Neural cell (in vitro differentiated cells): Measurements from ENCODE around the gene B4GALNT3. TPM values are rescaled to one million over a fixed set of nuclear protein-coding genes. Genes with fewer than 3 reads are reported as not detected.

Source experiments
- H2AFZ ChIP-seq: fragments of 200-600, 300-800 bp; sonication (generic), shearing (Covaris generic); 2 replicates; pipeline ENCODE4 v1.6.0; 2014; ENCODE audit warnings: low read depth, mild to moderate bottlenecking, antibody characterized with exemption, low read length, moderate library complexity
- H3F3A ChIP-seq: fragments of 200-600 bp; shearing (Covaris generic); 2 replicates; pipeline ENCODE4 v1.6.1; 2016; ENCODE audit warnings: mild to moderate bottlenecking, moderate library complexity, mixed read lengths, antibody characterized with exemption, low read length; ENCODE audit not compliant: insufficient read depth, poor library complexity, severe bottlenecking
- H3K27ac ChIP-seq: fragments of 200-600, 300-800 bp; sonication (generic), shearing (Covaris generic); 2 replicates; pipeline ENCODE4 v1.5.1; 2014; ENCODE audit warnings: mild to moderate bottlenecking, low read length, moderate library complexity
- H3K27me3 ChIP-seq: fragments of 300-800, 200-600 bp; sonication (generic), shearing (Covaris generic); 2 replicates; pipeline ENCODE4 v1.6.0; 2014; ENCODE audit warnings: mild to moderate bottlenecking, low read depth, low read length, moderate library complexity; ENCODE audit not compliant: insufficient read depth
- H3K36me3 ChIP-seq: fragments of 300-800, 200-600 bp; sonication (generic), shearing (Covaris generic); 2 replicates; pipeline ENCODE4 v1.5.1; 2014; ENCODE audit warnings: mild to moderate bottlenecking, antibody characterized with exemption, low read length, moderate library complexity; ENCODE audit not compliant: insufficient read depth
- H3K4me2 ChIP-seq: fragments of 300-800, 200-600 bp; sonication (generic), shearing (Covaris generic); 2 replicates; pipeline ENCODE4 v1.6.0; 2014; ENCODE audit warnings: mild to moderate bottlenecking, low read length
- H3K4me3 ChIP-seq: fragments of 300-800, 200-600 bp; sonication (generic), shearing (Covaris generic); 2 replicates; pipeline ENCODE4 v1.5.1; 2014; ENCODE audit warnings: mild to moderate bottlenecking, low read length, moderate library complexity
- H3K79me2 ChIP-seq: fragments of 200-600 bp; shearing (Covaris generic); replicated peaks from 2 replicates; pipeline ENCODE4 v1.6.0; 2014; ENCODE audit warnings: mild to moderate bottlenecking, low read length, moderate library complexity; ENCODE audit not compliant: insufficient read depth
- H3K9ac ChIP-seq: fragments of 300-800, 200-600 bp; sonication (generic), shearing (Covaris generic); 2 replicates; pipeline ENCODE4 v1.6.1; 2016; ENCODE audit warnings: mild to moderate bottlenecking, low read length, mixed read lengths
- H3K9me2 ChIP-seq: fragments of 200-600 bp; shearing (Covaris generic); 2 replicates; pipeline ENCODE4 v1.6.1; 2016; ENCODE audit warnings: mild to moderate bottlenecking, low read length, mixed read lengths; ENCODE audit not compliant: insufficient read depth
- H3K9me3 ChIP-seq: fragments of 200-600, 300-800 bp; sonication (generic), shearing (Covaris generic); 2 replicates; pipeline ENCODE4 v1.6.1; 2016; ENCODE audit warnings: mild to moderate bottlenecking, mixed run types, low read length, moderate library complexity, mixed read lengths
- H4K20me1 ChIP-seq: fragments of 200-600 bp; shearing (Covaris generic); 2 replicates; pipeline ENCODE4 v1.6.1; 2016; ENCODE audit warnings: mild to moderate bottlenecking, mixed run types; ENCODE audit not compliant: insufficient read depth
- CTCF ChIP-seq: fragments of 450-650 bp; IDR thresholded peaks from 2 replicates; pipeline ENCODE4 v1.5.1; 2014; ENCODE audit warnings: antibody characterized with exemption, mild to moderate bottlenecking, moderate library complexity; ENCODE audit not compliant: poor library complexity, severe bottlenecking
- EP300 ChIP-seq: fragments of 450-650 bp; conservative IDR thresholded peaks from 2 replicates; pipeline ENCODE4 v1.6.1; 2014; ENCODE audit warnings: antibody characterized with exemption, mild to moderate bottlenecking, moderate library complexity; ENCODE audit not compliant: poor library complexity, severe bottlenecking
- EZH2 ChIP-seq: fragments of 200-600, 300-800 bp; shearing (Covaris generic), sonication (generic); IDR thresholded peaks from 2 replicates; pipeline ENCODE4 v1.6.1; 2014; ENCODE audit warnings: antibody characterized with exemption, low read length, borderline replicate concordance, mild to moderate bottlenecking; ENCODE audit not compliant: insufficient read depth, poor library complexity, severe bottlenecking
- MXI1 ChIP-seq: fragments of 450-650 bp; conservative IDR thresholded peaks from 2 replicates; pipeline ENCODE4 v1.6.1; 2014; ENCODE audit warnings: antibody characterized with exemption, mild to moderate bottlenecking; ENCODE audit not compliant: poor library complexity, severe bottlenecking
- POLR2AphosphoS5 ChIP-seq: IDR thresholded peaks from 2 replicates; pipeline ENCODE4 v1.6.1; 2012
- RAD21 ChIP-seq: fragments of 450-650 bp; conservative IDR thresholded peaks from 2 replicates; pipeline ENCODE4 v1.6.1; 2014; ENCODE audit warnings: antibody characterized with exemption, mild to moderate bottlenecking, moderate library complexity
- SMC3 ChIP-seq: fragments of 450-650 bp; conservative IDR thresholded peaks from 2 replicates; pipeline ENCODE4 v1.6.1; 2014; ENCODE audit warnings: antibody characterized with exemption, mild to moderate bottlenecking, moderate library complexity; ENCODE audit not compliant: poor library complexity
- TAF1 ChIP-seq: IDR thresholded peaks from 2 replicates; pipeline ENCODE4 v1.6.1; 2012; ENCODE audit warnings: low read depth
- polyA plus RNA-seq: library from polyadenylated mRNA; depleted of rRNA; stranded (reverse); fragments of >200 nt; gene quantifications from 2 replicates; pipeline ENCODE4 v1.2.3, GENCODE V29; 2014
- TF ChIP-seq, protein P1 (sequence below): IDR thresholded peaks from 2 replicates; pipeline ENCODE4 v1.6.1; 2012; ENCODE audit warnings: borderline replicate concordance

B4GALNT3 gene
- polyA plus RNA-seq, 1 donor from 2014 or later: 6.7 TPM

DNA sequence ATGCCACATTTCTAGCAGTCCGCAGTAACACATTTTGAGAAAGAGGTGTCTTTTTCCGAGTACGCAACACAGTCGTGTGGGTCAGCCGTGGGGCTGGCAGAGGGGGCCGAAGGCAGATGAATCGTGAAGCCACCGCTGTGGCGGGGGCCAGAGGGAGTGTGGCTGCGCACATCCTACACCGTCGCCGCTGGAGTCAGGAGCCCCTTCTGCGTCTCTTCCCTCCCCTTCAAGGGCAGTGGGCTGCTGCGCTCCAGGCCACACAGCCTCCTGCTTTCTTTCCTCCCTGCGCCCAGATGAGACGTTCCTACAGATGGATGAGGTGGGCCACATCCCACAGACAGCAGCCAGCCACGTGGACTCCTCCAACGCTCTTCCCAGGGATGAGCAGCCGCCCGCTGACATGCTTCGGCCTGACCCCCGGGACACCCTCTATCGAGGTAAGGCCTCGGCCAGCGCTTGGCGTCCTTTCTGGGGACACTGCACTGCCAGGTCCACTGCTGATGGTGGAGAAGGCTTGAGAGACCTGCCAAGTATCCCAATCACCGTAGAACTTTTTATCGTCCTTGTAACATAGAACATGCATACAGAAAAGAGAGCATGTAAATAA is 89.8 kb downstream of the B4GALNT3 start:
- no peak overlapping the region for H3K4me3 ChIP-seq
- H2AFZ ChIP-seq: no peak overlapping the region
- H3K9me2 ChIP-seq: no peaks in the 10 kb centered on the region
- H3K36me3 ChIP-seq: no peaks in the 10 kb centered on the region
- H3K27me3 ChIP-seq: no peaks in the 10 kb centered on the region
- no peak overlapping the region for H3K27ac ChIP-seq
- H3K9me3 ChIP-seq: no peaks in the 10 kb centered on the region
- TF ChIP-seq CTCF (no peak), RAD21 (no peak), TAF1 (no peak), EZH2 (no peak), EP300 (no peak), POLR2AphosphoS5 (no peak), SMC3 (no peak), MXI1 (no peak)
- TF ChIP-seq, protein P1, sequence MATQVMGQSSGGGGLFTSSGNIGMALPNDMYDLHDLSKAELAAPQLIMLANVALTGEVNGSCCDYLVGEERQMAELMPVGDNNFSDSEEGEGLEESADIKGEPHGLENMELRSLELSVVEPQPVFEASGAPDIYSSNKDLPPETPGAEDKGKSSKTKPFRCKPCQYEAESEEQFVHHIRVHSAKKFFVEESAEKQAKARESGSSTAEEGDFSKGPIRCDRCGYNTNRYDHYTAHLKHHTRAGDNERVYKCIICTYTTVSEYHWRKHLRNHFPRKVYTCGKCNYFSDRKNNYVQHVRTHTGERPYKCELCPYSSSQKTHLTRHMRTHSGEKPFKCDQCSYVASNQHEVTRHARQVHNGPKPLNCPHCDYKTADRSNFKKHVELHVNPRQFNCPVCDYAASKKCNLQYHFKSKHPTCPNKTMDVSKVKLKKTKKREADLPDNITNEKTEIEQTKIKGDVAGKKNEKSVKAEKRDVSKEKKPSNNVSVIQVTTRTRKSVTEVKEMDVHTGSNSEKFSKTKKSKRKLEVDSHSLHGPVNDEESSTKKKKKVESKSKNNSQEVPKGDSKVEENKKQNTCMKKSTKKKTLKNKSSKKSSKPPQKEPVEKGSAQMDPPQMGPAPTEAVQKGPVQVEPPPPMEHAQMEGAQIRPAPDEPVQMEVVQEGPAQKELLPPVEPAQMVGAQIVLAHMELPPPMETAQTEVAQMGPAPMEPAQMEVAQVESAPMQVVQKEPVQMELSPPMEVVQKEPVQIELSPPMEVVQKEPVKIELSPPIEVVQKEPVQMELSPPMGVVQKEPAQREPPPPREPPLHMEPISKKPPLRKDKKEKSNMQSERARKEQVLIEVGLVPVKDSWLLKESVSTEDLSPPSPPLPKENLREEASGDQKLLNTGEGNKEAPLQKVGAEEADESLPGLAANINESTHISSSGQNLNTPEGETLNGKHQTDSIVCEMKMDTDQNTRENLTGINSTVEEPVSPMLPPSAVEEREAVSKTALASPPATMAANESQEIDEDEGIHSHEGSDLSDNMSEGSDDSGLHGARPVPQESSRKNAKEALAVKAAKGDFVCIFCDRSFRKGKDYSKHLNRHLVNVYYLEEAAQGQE: no peak
- no peaks in the 10 kb centered on the region for H3F3A ChIP-seq
- H4K20me1 ChIP-seq: no peaks in the 10 kb centered on the region
- no peak overlapping the region for H3K9ac ChIP-seq
- no peaks in the 10 kb centered on the region for H3K79me2 ChIP-seq
- no peak overlapping the region for H3K4me2 ChIP-seq

GRCh38 chr12:550473-551260 is 90.9 kb downstream of the B4GALNT3 start:
- Histone ChIP-seq H2AFZ (no peak overlapping the region), H4K20me1 (no peaks in the 10 kb centered on the region), H3K9me2 (no peaks in the 10 kb centered on the region), H3K9ac (no peak overlapping the region), H3K79me2 (no peaks in the 10 kb centered on the region), H3K36me3 (no peaks in the 10 kb centered on the region), H3F3A (no peaks in the 10 kb centered on the region), H3K27me3 (no peaks in the 10 kb centered on the region), H3K4me2 (no peak overlapping the region), H3K4me3 (no peak overlapping the region), H3K27ac (no peak overlapping the region), H3K9me3 (no peaks in the 10 kb centered on the region)
- TF ChIP-seq, protein P1: no peak
- TF ChIP-seq POLR2AphosphoS5: no peak
- no peak for TF ChIP-seq EP300
- no peak for TF ChIP-seq RAD21
- no peak for TF ChIP-seq TAF1
- TF ChIP-seq EZH2: no peak
- no peak for TF ChIP-seq SMC3
- no peak for TF ChIP-seq MXI1
- TF ChIP-seq CTCF: no peak
